A673 (cell line): Measurements from ENCODE around the gene KIF5A. TPM values are rescaled to one million over a fixed set of nuclear protein-coding genes. Genes with fewer than 3 reads are reported as not detected.
A peak's percentile ranks its signal among the peaks of the same experiment; 100 is the strongest.

Source experiments
- BruUV-seq: library from RNA; stranded (reverse); fragments of 400-500 nt; replicated peaks from 2 replicates; lab custom pipeline; 2021; lab: Mats Ljungman, UMichigan
- CTCF ChIA-PET: fragments of 300-600 bp; sonication (Branson Sonifier 250); formaldehyde crosslinking; loops from one replicate; lab custom pipeline; 2022; ENCODE audit warnings: antibody characterized with exemption; lab: Charles Lee
- POLR2A ChIA-PET: fragments of 300-600 bp; sonication (Branson Sonifier 250); formaldehyde crosslinking; loops from one replicate; lab custom pipeline; 2022; ENCODE audit warnings: antibody characterized with exemption; ENCODE audit not compliant: low non-redundant PET; lab: Charles Lee
- DNase-seq: peaks from one replicate; pipeline ENCODE4 v3.0.0-alpha.2; 2015; ENCODE audit warnings: low spot score
- H3K27ac ChIP-seq: fragments of 200-600 bp; sonication (generic); 2 replicates; pipeline ENCODE4 v1.5.1; 2016; ENCODE audit warnings: mixed run types, low read depth, mild to moderate bottlenecking, mixed read lengths, antibody characterized with exemption, low read length; ENCODE audit not compliant: poor library complexity, severe bottlenecking
- H3K27me3 ChIP-seq: fragments of 200-600 bp; sonication (generic); replicated peaks from 2 replicates; pipeline ENCODE4 v1.6.1; 2017; ENCODE audit warnings: mixed run types, low read depth, mild to moderate bottlenecking, mixed read lengths, antibody characterized with exemption, low read length; ENCODE audit not compliant: insufficient read depth, poor library complexity
- H3K36me3 ChIP-seq: fragments of 200-600 bp; sonication (generic); 2 replicates; pipeline ENCODE4 v1.6.1; 2016; ENCODE audit warnings: mixed run types, mild to moderate bottlenecking, mixed read lengths, antibody characterized with exemption, low read length; ENCODE audit not compliant: insufficient read depth, poor library complexity, severe bottlenecking
- H3K4me1 ChIP-seq: fragments of 200-600 bp; sonication (generic); 2 replicates; pipeline ENCODE4 v1.6.1; 2017; ENCODE audit warnings: mixed run types, mild to moderate bottlenecking, mixed read lengths, antibody characterized with exemption, low read length; ENCODE audit not compliant: insufficient read depth, poor library complexity, severe bottlenecking
- H3K4me3 ChIP-seq: fragments of 200-600 bp; sonication (generic); 2 replicates; pipeline ENCODE4 v1.5.1; 2016; ENCODE audit warnings: low read depth, mixed run types, mild to moderate bottlenecking, mixed read lengths, low read length; ENCODE audit not compliant: poor library complexity, severe bottlenecking
- H3K9me3 ChIP-seq: fragments of 200-600 bp; sonication (generic); 2 replicates; pipeline ENCODE4 v1.6.1; 2016; ENCODE audit warnings: mixed run types, low read depth, mild to moderate bottlenecking, mixed read lengths, antibody characterized with exemption, low read length; ENCODE audit not compliant: poor library complexity, severe bottlenecking
- CTCF ChIP-seq: fragments of 300-800, 200-600 bp; sonication (generic); conservative IDR thresholded peaks from 2 replicates; pipeline ENCODE4 v1.5.1; 2017; ENCODE audit warnings: low read depth, mild to moderate bottlenecking, antibody characterized with exemption, low read length, moderate library complexity, mixed read lengths
- EZH2 ChIP-seq: fragments of 200-600 bp; sonication (generic); IDR thresholded peaks from 2 replicates; pipeline ENCODE4 v1.6.1; 2017; ENCODE audit warnings: borderline replicate concordance, low read depth, mild to moderate bottlenecking, mixed read lengths, antibody characterized with exemption, low read length; ENCODE audit not compliant: poor library complexity, severe bottlenecking
- intact Hi-C: fragments of 100-400 bp; cut with micrococcal nuclease; formaldehyde crosslinking; loops from one replicate; pipeline ENCODE4 v1.10.0; 2022; ENCODE audit not compliant: unreplicated experiment
- total RNA-seq: library from RNA; stranded (reverse); gene quantifications from 2 replicates; pipeline ENCODE4 v1.2.3, GENCODE V29; 2021

The KIF5A gene
- total RNA-seq, 1 experiment from 2014 or later, result 2.1 TPM

GRCh38 chr12:57611827-57612710, 62.2 kb downstream of the KIF5A start:
- DNase-seq, result no peak
- H3K4me1 ChIP-seq, result peaks cover 25% of the 10 kb centered on the region
- peak overlapping the region; percentile 92 for H3K27ac ChIP-seq
- TF ChIP-seq CTCF, result no peak
- TF ChIP-seq EZH2, result no peak
- peak overlapping the region; percentile 78 for H3K4me3 ChIP-seq
- ChIA-PET POLR2A (no interaction called here), CTCF (interaction anchor here (1.0 kb wide), 1 partner anchor 28 kb away, joined by 3 read pairs; no protein-coding TSS in a partner anchor)
- BruUV-seq, result TSS peak; percentile 62
- no peaks in the 10 kb centered on the region for H3K27me3 ChIP-seq
- peaks cover 13% of the 10 kb centered on the region for H3K36me3 ChIP-seq
- intact Hi-C loops, result no loop called here
- no peaks in the 10 kb centered on the region for H3K9me3 ChIP-seq

GRCh38 chr12:57612711-57613426, 63.0 kb downstream of the KIF5A start:
- Histone ChIP-seq H3K27me3 (no peaks in the 10 kb centered on the region), H3K36me3 (peaks cover 13% of the 10 kb centered on the region), H3K27ac (no peak overlapping the region), H3K4me1 (peaks cover 25% of the 10 kb centered on the region), H3K9me3 (no peaks in the 10 kb centered on the region), H3K4me3 (peak overlapping the region; percentile 78)
- ChIA-PET CTCF (no interaction called here), POLR2A (no interaction called here)
- TF ChIP-seq CTCF, result no peak
- no peak for TF ChIP-seq EZH2
- DNase-seq, result no peak
- no TSS peak for BruUV-seq
- intact Hi-C loops, result no loop called here

- no peak for DNase-seq
- H3K4me3 ChIP-seq, result no peak overlapping the region
- TF ChIP-seq EZH2, result no peak
- TF ChIP-seq CTCF, result no peak
- no peak overlapping the region for H3K27ac ChIP-seq
- peaks cover 25% of the 10 kb centered on the region for H3K4me1 ChIP-seq
- ChIA-PET CTCF (no interaction called here), POLR2A (no interaction called here)
- no peaks in the 10 kb centered on the region for H3K27me3 ChIP-seq
- H3K9me3 ChIP-seq, result no peaks in the 10 kb centered on the region
- peaks cover 10% of the 10 kb centered on the region for H3K36me3 ChIP-seq
- BruUV-seq, result no TSS peak
- intact Hi-C loops, result no loop called here
Measured at GRCh38 chr12:57613427-57614109, 63.7 kb downstream of the KIF5A start.
